ENCODE results near the gene PSG4.
"Not testable (repeated sequence)": the region's sequence is repeated elsewhere in the genome, so short reads cannot be mapped to it uniquely, and the experiment has no call there.

DNA sequence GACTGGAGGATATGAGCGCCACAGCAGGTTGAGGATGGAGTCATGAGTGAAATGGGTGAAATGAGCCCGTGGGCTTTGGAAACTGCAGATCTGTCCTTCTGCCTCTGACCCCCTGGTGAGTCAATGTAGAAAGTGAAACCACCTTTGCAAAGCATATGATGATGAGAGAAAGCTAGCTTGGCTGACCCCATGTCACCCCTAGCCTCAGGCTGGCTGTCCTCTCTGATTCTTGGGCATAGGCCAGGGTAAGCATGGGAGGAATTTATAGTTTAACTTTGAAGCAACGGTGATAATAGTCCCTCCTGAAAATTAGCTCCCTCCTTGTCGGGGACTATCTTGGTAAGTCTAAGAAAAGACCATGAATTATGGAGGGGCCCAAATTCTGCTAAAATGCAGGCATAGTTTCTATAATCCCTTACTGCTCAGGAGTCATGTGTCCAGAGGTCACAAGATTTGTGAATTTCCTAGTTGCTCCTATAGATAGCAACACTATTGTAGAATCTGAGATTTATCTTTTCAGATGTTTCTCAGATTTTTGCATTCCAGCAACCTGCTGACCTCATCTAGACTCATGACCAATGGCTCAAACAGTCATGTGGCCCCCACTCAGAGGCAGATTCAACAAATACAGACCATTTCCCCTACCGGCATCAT, 18.9 kb upstream of the PSG4 start:
- TF ChIP-seq, protein P1, sequence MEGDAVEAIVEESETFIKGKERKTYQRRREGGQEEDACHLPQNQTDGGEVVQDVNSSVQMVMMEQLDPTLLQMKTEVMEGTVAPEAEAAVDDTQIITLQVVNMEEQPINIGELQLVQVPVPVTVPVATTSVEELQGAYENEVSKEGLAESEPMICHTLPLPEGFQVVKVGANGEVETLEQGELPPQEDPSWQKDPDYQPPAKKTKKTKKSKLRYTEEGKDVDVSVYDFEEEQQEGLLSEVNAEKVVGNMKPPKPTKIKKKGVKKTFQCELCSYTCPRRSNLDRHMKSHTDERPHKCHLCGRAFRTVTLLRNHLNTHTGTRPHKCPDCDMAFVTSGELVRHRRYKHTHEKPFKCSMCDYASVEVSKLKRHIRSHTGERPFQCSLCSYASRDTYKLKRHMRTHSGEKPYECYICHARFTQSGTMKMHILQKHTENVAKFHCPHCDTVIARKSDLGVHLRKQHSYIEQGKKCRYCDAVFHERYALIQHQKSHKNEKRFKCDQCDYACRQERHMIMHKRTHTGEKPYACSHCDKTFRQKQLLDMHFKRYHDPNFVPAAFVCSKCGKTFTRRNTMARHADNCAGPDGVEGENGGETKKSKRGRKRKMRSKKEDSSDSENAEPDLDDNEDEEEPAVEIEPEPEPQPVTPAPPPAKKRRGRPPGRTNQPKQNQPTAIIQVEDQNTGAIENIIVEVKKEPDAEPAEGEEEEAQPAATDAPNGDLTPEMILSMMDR (IDR thresholded peaks at IDR 0.05), result not testable (repeated sequence)
- not testable (repeated sequence) for TF ChIP-seq EP300, POLR2A, POLR2AphosphoS5 (IDR thresholded peaks at IDR 0.05)
